H9 (cell line): ENCODE data around the gene TNXB. TPM values are rescaled to one million over a fixed set of nuclear protein-coding genes. Genes with fewer than 3 reads are reported as not detected.

Source experiments
- DNase-seq: peaks from one replicate; pipeline ENCODE4 v3.0.0-alpha.2; 2017
- H2AFZ ChIP-seq: one replicate; pipeline ENCODE4 v1.6.1; 2013; ENCODE audit warnings: mild to moderate bottlenecking, low read length, control low read depth, moderate library complexity
- H2AK5ac ChIP-seq: 2 replicates; pipeline ENCODE4 v1.6.1; 2013; ENCODE audit warnings: low read length, control low read depth, mixed read lengths; ENCODE audit not compliant: insufficient read length
- H2BK120ac ChIP-seq: one replicate; pipeline ENCODE4 v1.6.1; 2013; ENCODE audit warnings: low read depth, mild to moderate bottlenecking, low read length, control low read depth, inconsistent platforms; ENCODE audit not compliant: poor library complexity, severe bottlenecking
- H2BK12ac ChIP-seq: 2 replicates; pipeline ENCODE4 v1.6.1; 2013; ENCODE audit warnings: low read length, control low read depth, mixed read lengths, low read depth; ENCODE audit not compliant: insufficient read length
- H2BK15ac ChIP-seq: 2 replicates; pipeline ENCODE4 v1.6.1; 2013; ENCODE audit warnings: low read depth, low read length, control low read depth
- H2BK20ac ChIP-seq: one replicate; pipeline ENCODE4 v1.6.1; 2013; ENCODE audit warnings: low read depth, mild to moderate bottlenecking, low read length, control low read depth, inconsistent platforms; ENCODE audit not compliant: poor library complexity, severe bottlenecking
- H2BK5ac ChIP-seq: 2 replicates; pipeline ENCODE4 v1.6.1; 2013; ENCODE audit warnings: low read length, control low read depth, mixed read lengths; ENCODE audit not compliant: insufficient read length
- H3K14ac ChIP-seq: 2 replicates; pipeline ENCODE4 v1.6.1; 2013; ENCODE audit warnings: low read length, control low read depth; ENCODE audit not compliant: insufficient read depth
- H3K18ac ChIP-seq: 2 replicates; pipeline ENCODE4 v1.6.1; 2013; ENCODE audit warnings: low read depth, mild to moderate bottlenecking, mixed read lengths, low read length, control low read depth; ENCODE audit not compliant: insufficient read length
- H3K23ac ChIP-seq: 2 replicates; pipeline ENCODE4 v1.6.1; 2013; ENCODE audit warnings: low read length, control low read depth, mixed read lengths, low read depth; ENCODE audit not compliant: insufficient read length
- H3K23me2 ChIP-seq: 2 replicates; pipeline ENCODE4 v1.6.1; 2013; ENCODE audit warnings: low read depth, mild to moderate bottlenecking, mixed read lengths, low read length, control low read depth; ENCODE audit not compliant: insufficient read length, poor library complexity, severe bottlenecking
- H3K27ac ChIP-seq: 2 replicates; pipeline ENCODE4 v1.5.1; 2013; ENCODE audit warnings: low read length, control low read depth, mixed read lengths, low read depth; ENCODE audit not compliant: insufficient read length
- H3K27me3 ChIP-seq: 2 replicates; pipeline ENCODE4 v1.6.1; 2013; ENCODE audit warnings: low read length, control low read depth, inconsistent platforms; ENCODE audit not compliant: insufficient read depth
- H3K4ac ChIP-seq: 2 replicates; pipeline ENCODE4 v1.6.1; 2013; ENCODE audit warnings: low read depth, mild to moderate bottlenecking, control low read depth, inconsistent platforms, low read length, moderate library complexity
- H3K4me1 ChIP-seq: 2 replicates; pipeline ENCODE4 v1.6.1; 2013; ENCODE audit warnings: low read length, control low read depth, inconsistent platforms; ENCODE audit not compliant: insufficient read depth
- H3K4me2 ChIP-seq: 2 replicates; pipeline ENCODE4 v1.6.1; 2013; ENCODE audit warnings: low read length, control low read depth, mixed read lengths; ENCODE audit not compliant: insufficient read length, insufficient read depth
- H3K56ac ChIP-seq: 2 replicates; pipeline ENCODE4 v1.6.1; 2013; ENCODE audit warnings: low read depth, mild to moderate bottlenecking, mixed read lengths, low read length, control low read depth; ENCODE audit not compliant: insufficient read length
- H3K79me1 ChIP-seq: 2 replicates; pipeline ENCODE4 v1.6.1; 2013; ENCODE audit warnings: low read depth, mild to moderate bottlenecking, moderate library complexity, low read length, control low read depth, inconsistent platforms; ENCODE audit not compliant: insufficient read depth, poor library complexity, severe bottlenecking
- H3K79me2 ChIP-seq: 2 replicates; pipeline ENCODE4 v1.6.1; 2013; ENCODE audit warnings: low read length, control low read depth, inconsistent platforms; ENCODE audit not compliant: insufficient read depth
- H3K9ac ChIP-seq: 2 replicates; pipeline ENCODE4 v1.6.1; 2013; ENCODE audit warnings: low read length, control low read depth, mixed read lengths; ENCODE audit not compliant: insufficient read length; ENCODE audit errors: extremely low read depth
- H3K9me3 ChIP-seq: one replicate; pipeline ENCODE4 v1.6.1; 2013; ENCODE audit warnings: low read depth, low read length, inconsistent platforms; ENCODE audit not compliant: control insufficient read depth
- H3T11ph ChIP-seq: one replicate; pipeline ENCODE4 v1.6.1; 2013; ENCODE audit warnings: mild to moderate bottlenecking, low read length, control low read depth, inconsistent platforms
- H4K20me1 ChIP-seq: one replicate; pipeline ENCODE4 v1.6.1; 2013; ENCODE audit not compliant: control insufficient read depth, insufficient read length, insufficient read depth
- H4K5ac ChIP-seq: 2 replicates; pipeline ENCODE4 v1.6.1; 2013; ENCODE audit warnings: low read depth, mild to moderate bottlenecking, mixed read lengths, low read length, control low read depth; ENCODE audit not compliant: insufficient read length
- H4K8ac ChIP-seq: replicated peaks from 2 replicates; pipeline ENCODE4 v1.6.1; 2013; ENCODE audit warnings: low read length, control low read depth, mixed read lengths, low read depth; ENCODE audit not compliant: insufficient read length
- H4K91ac ChIP-seq: 2 replicates; pipeline ENCODE4 v1.6.1; 2013; ENCODE audit warnings: low read depth, mild to moderate bottlenecking, moderate library complexity, mixed read lengths, low read length, control low read depth; ENCODE audit not compliant: insufficient read length
- H3K27ac Mint-ChIP-seq, 3 experiments: 2 replicates in 2 of 3; 3 replicates in 1 of 3; pipeline ENCODE4 v1.8.0; 2020 to 2021; ENCODE audit warnings: mixed read lengths in 3 of 3, mild to moderate bottlenecking in 1 of 3, moderate library complexity in 1 of 3
- H3K27me3 Mint-ChIP-seq: 2 replicates; pipeline ENCODE4 v1.8.0; 2021; ENCODE audit warnings: low read depth, mild to moderate bottlenecking, moderate library complexity, mixed read lengths
- H3K36me3 Mint-ChIP-seq, 3 experiments: 2 replicates in 2 of 3; 3 replicates in 1 of 3; pipeline ENCODE4 v1.8.0; 2020 to 2021; ENCODE audit warnings: low read depth in 3 of 3, mixed read lengths in 3 of 3; ENCODE audit not compliant: insufficient read depth in 1 of 3
- H3K4me1 Mint-ChIP-seq, 2 experiments: 2 replicates each; pipeline ENCODE4 v1.8.0; 2020; ENCODE audit warnings: mixed read lengths in 2 of 2
- H3K4me3 Mint-ChIP-seq, 2 experiments: 2 replicates in 1 of 2; 3 replicates in 1 of 2; pipeline ENCODE4 v1.8.0; 2020 to 2021; ENCODE audit warnings: mild to moderate bottlenecking in 2 of 2, mixed read lengths in 2 of 2, moderate library complexity in 1 of 2
- H3K9me3 Mint-ChIP-seq, 2 experiments: 2 replicates in 1 of 2; 3 replicates in 1 of 2; pipeline ENCODE4 v1.8.0; 2020; ENCODE audit warnings: mild to moderate bottlenecking in 2 of 2, mixed read lengths in 2 of 2, moderate library complexity in 1 of 2
- CTCF ChIP-seq: fragments of 200-600 bp; sonication (generic); conservative IDR thresholded peaks from 3 replicates; pipeline ENCODE4 v1.8.0; 2021; ENCODE audit warnings: antibody characterized with exemption, mild to moderate bottlenecking
- WGBS: extraction: QIAGEN DNeasy Blood & Tissue Kit; methylation state at CpG from one replicate; pipeline ENCODE4 v1.1.7; 2013; ENCODE audit warnings: missing lambda C conversion rate, low lambda C conversion rate, mixed read lengths; ENCODE audit not compliant: insufficient read length; ENCODE audit errors: extremely low coverage; 5-methylcytosine and 5-hydroxymethylcytosine counted together
- total RNA-seq: library from RNA; stranded (reverse); gene quantifications from 2 replicates; pipeline ENCODE4 v1.2.1, GENCODE V29; 2021

The TNXB gene
- total RNA-seq, 1 experiment from 2014 or later = 5.0 TPM

GRCh38 chr6:32069460-32069859 lies 39.7 kb downstream of the TNXB start:
- Histone ChIP-seq H3K9me3 (no peaks in the 10 kb centered on the region), H3K27me3 (no peaks in the 10 kb centered on the region), H3K56ac (no peak overlapping the region), H2BK12ac (no peak overlapping the region), H3K79me1 (no peaks in the 10 kb centered on the region), H3K4ac (no peak overlapping the region), H2BK15ac (no peak overlapping the region), H3K4me2 (no peak overlapping the region), H2AK5ac (no peak overlapping the region), H4K91ac (no peak overlapping the region), H3K79me2 (no peaks in the 10 kb centered on the region), H3T11ph (no peak overlapping the region), H2BK20ac (no peak overlapping the region), H3K9ac (no peak overlapping the region), H3K14ac (no peak overlapping the region), H2BK5ac (no peak overlapping the region), H3K27ac (no peak overlapping the region), H2AFZ (no peak overlapping the region), H4K8ac (no peak overlapping the region), H3K4me1 (no peaks in the 10 kb centered on the region), H4K5ac (no peak overlapping the region), H3K23me2 (no peaks in the 10 kb centered on the region), H2BK120ac (no peak overlapping the region), H3K23ac (no peak overlapping the region), H3K18ac (no peak overlapping the region), H4K20me1 (no peaks in the 10 kb centered on the region)
- peaks cover 24 to 29% of the 10 kb centered on the region in 2 experiments for H3K4me1 Mint-ChIP-seq
- no peaks in the 10 kb centered on the region for H3K9me3 Mint-ChIP-seq
- WGBS = no CpG with 5 or more reads among the region's 17 CpGs
- TF ChIP-seq CTCF = no peak
- H3K4me3 Mint-ChIP-seq = no peak overlapping the region
- H3K36me3 Mint-ChIP-seq = no peaks in the 10 kb centered on the region
- DNase-seq = no peak
- H3K27me3 Mint-ChIP-seq = peaks cover 8% of the 10 kb centered on the region
- no peak overlapping the region for H3K27ac Mint-ChIP-seq
